Stimulated activated CD8-positive, alpha-beta memory T cell treated with anti-CD3 and anti-CD28 coated beads, Interleukin-2, amount 100 ng/mL, for 48 hours (primary cell): ENCODE results near the gene NCSTN.

Experiments used
- DNase-seq, 2 donors: peaks; one replicate each; pipeline ENCODE4 v3.0.0-alpha.2; 2020; ENCODE audit warnings: low read depth in 2 of 2

The NCSTN gene

GRCh38 chr1:160352555-160352954 is 9.4 kb downstream of the NCSTN start:
- DNase-seq: no peak

GRCh38 chr1:160353223-160353622 is 10.0 kb downstream of the NCSTN start:
- no peak for DNase-seq

- DNase-seq: no peak
Observed at GRCh38 chr1:160354388-160354985, 11.3 kb downstream of the NCSTN start.

GRCh38 chr1:160357286-160358002 is 14.3 kb downstream of the NCSTN start:
- DNase-seq: no peak

GRCh38 chr1:160358073-160358472 is 14.9 kb downstream of the NCSTN start:
- no peak for DNase-seq

GRCh38 chr1:160359559-160360226 is 16.5 kb downstream of the NCSTN start:
- no peak for DNase-seq

GRCh38 chr1:160360227-160360695 is 17.1 kb downstream of the NCSTN start:
- no peak for DNase-seq

- DNase-seq: no peak
Observed at GRCh38 chr1:160361199-160361598, 18.0 kb downstream of the NCSTN start.

- no peak for DNase-seq
Observed at GRCh38 chr1:160361814-160362167, 18.6 kb downstream of the NCSTN start.

- no peak for DNase-seq
Observed at GRCh38 chr1:160362168-160362957, 19.2 kb downstream of the NCSTN start.

GRCh38 chr1:160363010-160363409 is 19.8 kb downstream of the NCSTN start:
- DNase-seq: no peak

GRCh38 chr1:160363951-160364735 is 21.0 kb downstream of the NCSTN start:
- DNase-seq: no peak

- no peak for DNase-seq
Observed at GRCh38 chr1:160365325-160365724, 22.1 kb downstream of the NCSTN start.

GRCh38 chr1:160366731-160367515 is 23.7 kb downstream of the NCSTN start, which contains the start of gene NHLH1:
TSS of gene NHLH1 (plus strand) at chr1:160367071. CDS start at chr1:160370732, 3,661 bp downstream.
- no peak for DNase-seq

- DNase-seq: no peak
Observed at GRCh38 chr1:160367516-160367900, 24.3 kb downstream of the NCSTN start.

- no peak for DNase-seq
Observed at GRCh38 chr1:160367934-160368923, 25.0 kb downstream of the NCSTN start.

- no peak for DNase-seq
Observed at GRCh38 chr1:160369087-160369486, 25.9 kb downstream of the NCSTN start.

- no peak for DNase-seq
Observed at GRCh38 chr1:160370561-160371345, 27.6 kb downstream of the NCSTN start.

GRCh38 chr1:160371346-160371631 is 28.1 kb downstream of the NCSTN start:
- no peak for DNase-seq
